Femur (tissue), 1 donor: Measurements from ENCODE around the gene IGF1R.

ENCODE experiments used
- DNase-seq: peaks from one replicate; pipeline ENCODE4 v3.0.0-alpha.2; 2017

IGF1R gene

GRCh38 chr15:98930576-98930975, 282.2 kb downstream of the IGF1R start:
- no peak for DNase-seq

GRCh38 chr15:98931004-98931403, 282.7 kb downstream of the IGF1R start:
- DNase-seq, result no peak

- DNase-seq, result no peak
These were observed 285.1 kb downstream of the IGF1R start for GRCh38 chr15:98933406-98933805.

- peak; percentile 38 for DNase-seq
These were observed 287.4 kb downstream of the IGF1R start for GRCh38 chr15:98935736-98936135.

- no peak for DNase-seq
These were observed 289.2 kb downstream of the IGF1R start for GRCh38 chr15:98937413-98938104.

- DNase-seq, result no peak
These were observed 289.7 kb downstream of the IGF1R start for GRCh38 chr15:98938105-98938417.

- no peak for DNase-seq
These were observed 290.5 kb downstream of the IGF1R start for GRCh38 chr15:98938799-98939198.

GRCh38 chr15:98939311-98940080, 291.2 kb downstream of the IGF1R start:
- DNase-seq, result no peak

- DNase-seq, result no peak
These were observed 293.4 kb downstream of the IGF1R start for GRCh38 chr15:98941595-98942255.

- DNase-seq, result no peak
These were observed 294.1 kb downstream of the IGF1R start for GRCh38 chr15:98942431-98942830.

GRCh38 chr15:98943051-98943508, 294.7 kb downstream of the IGF1R start:
- no peak for DNase-seq

- peak; percentile 70 for DNase-seq
These were observed 295.3 kb downstream of the IGF1R start for GRCh38 chr15:98943601-98944151.

- DNase-seq, result no peak
These were observed 298.2 kb downstream of the IGF1R start for GRCh38 chr15:98946301-98947255.

- DNase-seq, result no peak
These were observed 300.1 kb downstream of the IGF1R start for GRCh38 chr15:98948456-98948855.

- no peak for DNase-seq
These were observed 300.6 kb downstream of the IGF1R start for GRCh38 chr15:98948941-98949340.

- no peak for DNase-seq
These were observed 301.3 kb downstream of the IGF1R start for GRCh38 chr15:98949624-98950023.

GRCh38 chr15:98950248-98950647, 301.9 kb downstream of the IGF1R start:
- no peak for DNase-seq

- DNase-seq, result no peak
These were observed 302.7 kb downstream of the IGF1R start for GRCh38 chr15:98951004-98951403.

- DNase-seq, result no peak
These were observed 303.4 kb downstream of the IGF1R start for GRCh38 chr15:98951493-98952320.

GRCh38 chr15:98952381-98952803, 304.1 kb downstream of the IGF1R start:
- no peak for DNase-seq

GRCh38 chr15:98953000-98953787, 304.9 kb downstream of the IGF1R start:
- DNase-seq, result no peak
